ENCODE measurements around the gene MYO10.
"Not testable (repeated sequence)": the region's sequence is repeated elsewhere in the genome, so short reads cannot be mapped to it uniquely, and the experiment has no call there.

Gene MYO10

GRCh38 chr5:16857635-16858034 is 78.5 kb downstream of the MYO10 start:
- no peak for DNase-seq

DNA sequence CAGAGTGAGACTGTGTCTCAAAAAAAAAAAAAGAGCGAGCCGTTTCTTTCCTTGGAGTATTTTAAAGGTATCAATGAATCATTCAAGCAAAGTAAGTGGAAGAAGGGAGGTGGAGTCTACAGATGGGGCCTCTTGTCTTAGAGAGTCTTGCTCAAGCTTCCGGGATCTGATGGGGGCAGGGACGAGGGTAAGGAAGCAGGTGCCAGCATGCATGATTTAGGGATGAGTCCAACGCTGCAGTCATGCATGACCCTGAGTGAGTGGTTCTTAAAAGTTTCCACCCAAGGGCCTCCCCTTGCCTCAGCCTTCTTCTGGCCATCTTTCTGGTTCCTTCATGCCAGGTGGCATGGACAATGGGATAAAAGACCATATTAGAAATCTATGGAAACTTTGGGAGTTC is 79.6 kb downstream of the MYO10 start:
- no peak for DNase-seq

DNA sequence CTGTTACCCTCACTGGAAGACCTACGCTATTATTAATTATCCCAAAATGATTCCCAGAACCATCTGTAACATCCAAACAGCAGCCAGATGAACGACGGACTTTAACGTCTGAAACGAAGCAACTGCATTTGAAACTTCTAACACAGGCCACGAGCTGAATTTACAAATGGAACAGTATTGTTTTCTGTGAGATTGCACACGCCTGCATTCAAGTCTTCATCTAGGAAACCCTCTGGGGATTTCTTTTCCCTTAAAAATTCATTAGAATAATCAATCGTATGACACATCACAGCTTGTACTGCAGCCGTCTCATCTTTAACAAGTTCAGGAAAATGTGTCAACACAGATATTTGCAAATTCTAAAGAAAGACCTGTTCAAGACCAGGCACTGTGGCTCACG is 80.2 kb downstream of the MYO10 start:
- no peak for DNase-seq

GRCh38 chr5:16855485-16855884 is 80.6 kb downstream of the MYO10 start:
- DNase-seq, result no peak

GRCh38 chr5:16854351-16854750 is 81.7 kb downstream of the MYO10 start:
- no peak for DNase-seq

DNA sequence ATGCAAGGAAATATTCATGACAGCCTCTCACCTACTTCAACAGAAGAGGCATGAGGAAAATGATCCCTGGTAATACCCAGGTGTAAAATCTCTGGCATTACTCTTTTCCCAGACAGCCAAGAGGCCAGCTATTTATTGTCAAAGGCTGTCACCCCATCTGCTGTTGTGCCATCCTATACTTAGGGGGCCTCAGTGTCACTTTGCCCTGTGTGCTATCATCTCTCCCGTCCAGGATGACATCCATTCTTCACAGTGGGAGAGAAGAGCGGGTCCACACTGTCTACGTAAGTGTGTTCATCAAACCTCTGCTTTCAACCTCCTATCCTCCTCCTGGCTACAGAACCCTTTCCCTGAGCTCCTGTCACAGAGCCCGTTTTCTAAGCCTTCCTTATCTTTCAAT is 82.6 kb downstream of the MYO10 start:
- no peak for DNase-seq

- DNase-seq, result no peak
Measured at GRCh38 chr5:16852251-16853005, 83.7 kb downstream of the MYO10 start.

- no peak for DNase-seq
Measured at GRCh38 chr5:16849775-16850174, 86.3 kb downstream of the MYO10 start.

DNA sequence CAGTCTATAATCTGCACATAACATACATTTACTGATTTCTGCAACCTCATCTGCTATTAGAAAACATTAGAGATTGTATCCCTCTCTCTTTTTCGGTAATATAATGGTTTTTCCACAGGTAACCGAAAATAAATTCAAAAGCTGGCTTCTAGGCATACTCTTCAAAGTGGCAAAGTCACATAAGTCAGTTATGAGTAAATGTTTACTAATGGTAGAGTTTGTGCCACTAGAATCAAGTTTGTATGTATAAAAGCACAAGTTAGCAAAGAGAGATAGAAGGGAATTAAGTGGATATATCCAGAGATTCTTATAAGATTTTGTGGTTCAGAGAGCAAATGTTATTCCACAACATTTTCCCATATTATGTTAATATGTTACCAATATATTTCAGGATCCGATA is 86.9 kb downstream of the MYO10 start:
- DNase-seq, result no peak

- no peak for DNase-seq
Measured at GRCh38 chr5:16844952-16845351, 91.1 kb downstream of the MYO10 start.

DNA sequence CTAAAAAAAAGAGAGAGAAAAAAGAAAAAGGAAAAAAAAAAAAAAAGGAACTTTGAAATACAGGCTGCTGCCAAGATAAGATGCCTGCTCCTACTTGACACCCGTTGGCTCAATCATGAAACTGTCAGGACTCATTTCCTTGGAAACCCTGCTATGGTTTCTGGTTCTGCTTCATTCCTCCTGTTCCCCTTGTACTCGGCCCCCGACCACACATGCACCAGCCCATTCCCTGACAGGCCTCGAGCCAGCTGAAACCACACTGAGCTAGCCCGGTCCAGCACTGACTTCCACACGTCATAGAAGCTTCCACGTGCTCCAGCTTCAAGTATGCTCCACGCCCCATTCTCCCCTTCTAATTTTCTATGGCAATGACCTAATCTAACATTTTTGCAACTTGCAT is 93.2 kb downstream of the MYO10 start:
- DNase-seq, result no peak

GRCh38 chr5:16841416-16841815 is 94.7 kb downstream of the MYO10 start:
- no peak for DNase-seq

DNA sequence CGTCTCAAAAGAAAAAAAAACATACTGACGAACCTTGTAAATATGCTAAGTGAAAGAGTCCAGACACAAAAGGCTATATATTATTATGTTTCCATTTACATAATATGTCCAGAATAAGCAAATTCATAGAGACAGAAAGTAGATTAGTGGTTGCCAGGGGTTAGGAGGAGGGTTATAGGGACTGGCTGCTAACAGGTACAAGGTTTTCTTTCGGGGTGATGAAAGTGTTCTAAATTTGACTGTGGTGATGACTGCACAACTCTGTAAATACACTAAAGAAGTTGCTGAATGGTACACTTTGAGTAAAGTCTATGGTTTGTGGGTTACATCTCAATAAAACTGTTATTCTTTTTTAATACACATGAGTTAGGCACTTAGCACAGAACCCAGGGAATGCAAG is 98.8 kb downstream of the MYO10 start:
- DNase-seq, result no peak

GRCh38 chr5:16834029-16834428 is 102.1 kb downstream of the MYO10 start:
- DNase-seq, result no peak

DNA sequence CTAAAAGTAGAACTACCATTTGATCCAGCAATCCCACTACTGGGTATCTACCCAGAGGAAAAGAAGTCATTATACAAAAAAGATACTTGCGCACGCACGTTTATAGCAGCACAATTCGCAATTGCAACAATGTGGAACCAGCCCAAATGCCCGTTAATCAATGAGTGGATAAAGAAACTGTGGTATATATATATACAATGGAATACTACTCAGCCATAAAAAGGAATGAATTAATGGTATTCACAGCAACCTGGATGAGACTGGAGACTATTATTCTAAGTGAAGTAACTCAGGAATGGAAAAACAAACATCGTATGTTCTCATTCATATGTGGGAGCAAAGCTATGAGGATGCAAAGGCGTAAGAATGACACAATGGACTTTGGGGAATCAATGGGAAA is 104.8 kb downstream of the MYO10 start:
- DNase-seq, result not testable (repeated sequence)

- DNase-seq, result no peak
Measured at GRCh38 chr5:16827755-16828154, 108.3 kb downstream of the MYO10 start.

DNA sequence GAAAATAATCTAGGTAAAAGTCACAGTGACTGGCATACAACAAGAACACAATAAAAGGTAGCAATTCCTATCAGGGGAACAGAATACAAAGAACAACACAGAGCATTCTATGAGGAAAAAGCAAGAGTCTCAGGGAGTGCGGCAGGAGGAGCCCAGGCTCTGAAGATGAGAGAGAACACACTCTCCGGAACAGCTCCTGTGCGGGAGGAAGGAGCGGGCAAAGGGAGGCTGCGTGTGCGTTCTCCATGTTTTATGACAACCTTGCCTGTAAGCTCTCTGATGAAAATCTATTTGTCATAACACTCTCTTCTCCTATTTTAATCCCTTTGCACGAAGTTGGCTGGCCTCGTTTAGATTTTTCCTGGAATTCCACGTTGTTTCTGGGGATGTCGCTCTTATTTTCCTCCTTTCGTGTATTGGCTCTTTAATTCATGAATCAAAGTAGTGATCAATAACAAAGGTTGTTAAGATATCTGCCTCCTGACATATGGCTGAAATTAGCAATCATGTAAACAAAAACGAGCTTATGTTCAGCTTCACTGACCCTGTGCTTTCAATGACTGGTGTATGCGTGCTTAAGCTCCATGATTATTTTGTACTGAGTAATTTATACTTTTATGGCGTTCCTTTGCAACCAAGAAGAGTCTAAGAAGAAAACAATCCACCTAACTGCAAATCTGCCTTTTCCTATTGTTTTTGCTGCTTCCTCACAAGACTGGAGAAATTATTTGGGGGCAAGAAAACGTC is 109.5 kb downstream of the MYO10 start:
- DNase-seq, result no peak

DNA sequence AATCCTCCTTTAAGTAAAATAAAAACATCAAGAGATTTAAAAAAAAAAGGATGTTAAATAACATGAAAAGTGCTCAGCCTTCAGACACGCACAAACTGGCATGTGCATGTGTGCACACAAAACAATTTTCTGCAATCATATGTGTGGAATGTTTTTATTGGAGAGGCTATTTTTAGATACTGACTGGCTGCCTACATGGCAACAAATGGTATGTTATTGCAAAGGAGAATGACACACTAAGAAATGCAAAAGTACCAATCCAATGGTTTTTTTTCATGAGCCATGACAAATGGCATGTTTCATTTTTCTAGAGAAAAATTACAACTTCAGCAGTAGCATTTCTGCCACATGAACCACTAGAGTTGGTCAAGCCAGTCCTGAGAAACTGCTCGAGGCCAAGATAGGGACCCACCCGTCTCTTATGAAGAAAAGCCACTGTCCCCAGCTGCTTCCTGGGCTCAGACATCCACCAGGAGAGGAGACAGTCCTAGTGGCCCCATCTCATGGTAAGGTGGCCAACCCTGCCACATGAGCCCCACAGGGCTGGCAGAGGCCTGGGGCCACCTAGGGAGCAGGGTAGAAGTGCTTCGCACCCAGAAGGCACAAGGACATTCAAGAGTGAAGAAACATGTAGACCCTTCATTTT is 116.4 kb downstream of the MYO10 start:
- no peak for DNase-seq

DNA sequence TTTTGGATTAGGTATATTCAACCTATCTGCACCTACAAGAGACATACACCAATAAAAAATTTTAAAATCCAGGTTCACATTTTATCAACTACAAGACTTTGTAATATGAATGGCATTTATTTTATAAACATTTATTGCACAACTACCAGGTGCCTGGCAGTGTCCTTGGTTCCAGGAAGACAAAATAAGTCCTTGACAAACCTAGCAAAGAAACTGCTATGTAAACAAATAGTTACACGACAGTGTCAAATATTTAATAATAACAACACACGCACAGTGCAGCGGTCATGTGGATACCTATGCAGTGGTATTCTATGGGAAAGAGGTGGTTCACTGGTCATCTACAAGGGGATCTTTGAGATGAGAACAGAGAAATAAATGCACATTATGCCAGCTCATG is 120.7 kb downstream of the MYO10 start:
- DNase-seq, result no peak

GRCh38 chr5:16812911-16813310 is 123.2 kb downstream of the MYO10 start:
- DNase-seq, result no peak

GRCh38 chr5:16812448-16812847 is 123.6 kb downstream of the MYO10 start:
- DNase-seq, result no peak

DNA sequence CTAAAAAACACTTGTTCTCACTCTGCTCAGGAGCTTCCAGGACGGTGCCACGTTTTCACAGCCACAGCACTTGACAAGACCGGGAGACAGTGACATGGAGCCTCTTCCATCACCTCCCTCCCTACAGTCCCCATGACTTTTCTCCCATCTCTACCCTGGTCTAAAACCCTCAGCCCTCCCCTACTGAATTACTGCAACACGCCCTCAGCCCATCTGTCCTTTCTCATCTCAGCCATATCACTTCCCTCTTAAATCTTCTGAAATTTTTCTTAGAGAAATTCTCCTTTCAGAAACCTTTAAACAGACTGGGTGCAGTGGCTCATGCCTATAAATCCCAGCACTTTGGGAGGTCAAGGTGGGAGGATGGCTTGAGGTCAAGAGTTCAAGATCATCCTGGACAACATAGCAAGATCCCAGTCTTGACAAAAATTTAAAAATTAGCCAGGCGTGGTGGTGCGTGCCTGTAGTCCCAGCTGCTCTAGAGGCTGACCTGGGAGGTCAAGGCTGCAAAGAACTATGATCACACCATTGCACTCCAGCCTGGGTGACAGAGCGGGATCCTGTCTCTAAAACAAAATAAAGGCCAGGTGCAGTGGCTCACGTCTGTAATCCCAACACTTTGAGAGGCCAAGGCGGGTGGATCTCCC is 125.8 kb downstream of the MYO10 start:
- no peak for DNase-seq

GRCh38 chr5:16809395-16810207 is 126.5 kb downstream of the MYO10 start:
- DNase-seq, result no peak
